Gastrocnemius medialis (tissue), 4 donors: ENCODE results near the gene VAPB.

Experiments used
- POLR2A ChIP-seq, 2 donors: fragments of 450-650 bp; IDR thresholded peaks; one replicate each; pipeline ENCODE4 v1.6.1; 2017; ENCODE audit warnings: antibody characterized with exemption in 2 of 2, mild to moderate bottlenecking in 2 of 2, moderate library complexity in 2 of 2
- TF ChIP-seq, protein P1 (sequence below), 5 experiments: fragments of 450-650 bp in 3 of 5; fragments of 200-600 bp in 2 of 5; sonication (generic) in 2 of 5; IDR thresholded peaks in 4 of 5; conservative IDR thresholded peaks in 1 of 5; 1 replicate in 4 of 5; 2 replicates in 1 of 5; pipeline ENCODE4 v1.5.1; 2016 to 2019; ENCODE audit warnings: antibody characterized with exemption in 5 of 5, mild to moderate bottlenecking in 3 of 5, moderate library complexity in 3 of 5

DNA sequence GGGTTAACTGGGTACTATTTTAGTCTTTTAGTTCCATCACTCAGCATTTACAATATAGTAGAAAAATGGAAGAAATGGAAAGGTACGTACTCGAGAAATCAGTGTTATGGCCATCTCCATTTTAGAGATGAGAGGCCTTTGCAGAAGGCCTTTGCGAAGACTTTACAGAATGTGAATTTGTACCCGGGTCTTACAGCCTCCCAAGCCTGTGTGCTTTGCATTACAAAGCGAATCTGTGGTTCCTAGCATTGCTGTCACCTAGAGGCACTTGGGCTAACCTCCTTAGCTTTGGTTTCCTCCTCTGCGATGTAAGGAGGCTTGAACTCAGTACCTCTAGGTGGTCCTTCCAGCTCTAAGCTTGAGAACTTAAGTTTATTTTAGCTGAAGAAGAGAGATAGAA lies 10.9 kb downstream of the VAPB start:
- TF ChIP-seq, protein P1, sequence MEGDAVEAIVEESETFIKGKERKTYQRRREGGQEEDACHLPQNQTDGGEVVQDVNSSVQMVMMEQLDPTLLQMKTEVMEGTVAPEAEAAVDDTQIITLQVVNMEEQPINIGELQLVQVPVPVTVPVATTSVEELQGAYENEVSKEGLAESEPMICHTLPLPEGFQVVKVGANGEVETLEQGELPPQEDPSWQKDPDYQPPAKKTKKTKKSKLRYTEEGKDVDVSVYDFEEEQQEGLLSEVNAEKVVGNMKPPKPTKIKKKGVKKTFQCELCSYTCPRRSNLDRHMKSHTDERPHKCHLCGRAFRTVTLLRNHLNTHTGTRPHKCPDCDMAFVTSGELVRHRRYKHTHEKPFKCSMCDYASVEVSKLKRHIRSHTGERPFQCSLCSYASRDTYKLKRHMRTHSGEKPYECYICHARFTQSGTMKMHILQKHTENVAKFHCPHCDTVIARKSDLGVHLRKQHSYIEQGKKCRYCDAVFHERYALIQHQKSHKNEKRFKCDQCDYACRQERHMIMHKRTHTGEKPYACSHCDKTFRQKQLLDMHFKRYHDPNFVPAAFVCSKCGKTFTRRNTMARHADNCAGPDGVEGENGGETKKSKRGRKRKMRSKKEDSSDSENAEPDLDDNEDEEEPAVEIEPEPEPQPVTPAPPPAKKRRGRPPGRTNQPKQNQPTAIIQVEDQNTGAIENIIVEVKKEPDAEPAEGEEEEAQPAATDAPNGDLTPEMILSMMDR (IDR thresholded peaks at IDR 0.05 in 4 of 5, conservative IDR thresholded peaks at IDR 0.05 in 1 of 5) = no peak
- no peak for TF ChIP-seq POLR2A (IDR thresholded peaks at IDR 0.05)
